ENCODE results near the gene MSMO1. TPM values are rescaled to one million over a fixed set of nuclear protein-coding genes. Genes with fewer than 3 reads are reported as not detected.
A peak's percentile ranks its signal among the peaks of the same experiment; 100 is the strongest.
"Not testable (repeated sequence)": the region's sequence is repeated elsewhere in the genome, so short reads cannot be mapped to it uniquely, and the experiment has no call there.

Gene MSMO1
- total and polyA plus RNA-seq, 2 donors (not counting 3 experiments of a cell fraction or from before 2014, with no cell fraction given) = 74.3 to 109 TPM

GRCh38 chr4:165336743-165337142 is 9.3 kb downstream of the MSMO1 start:
- peaks cover 61% of the 10 kb centered on the region for H3K79me2 ChIP-seq (ENCODE audit: control insufficient read depth, insufficient read depth, low read length)
- H3K27me3 ChIP-seq (ENCODE audit: control insufficient read depth in 2 of 2, insufficient read depth in 2 of 2, low read length in 2 of 2) = no peaks in the 10 kb centered on the region
- H2AFZ ChIP-seq (ENCODE audit: low read depth, low read length) = no peak overlapping the region
- ChIA-PET POLR2A (no interaction called here), CTCF (interaction anchor here (8.8 kb wide), 1 partner anchor 206 kb away, joined by 50 read pairs; no protein-coding TSS in a partner anchor)
- H3K9me1 ChIP-seq (replicated peaks; ENCODE audit: control insufficient read depth, extremely low read depth, insufficient read depth, low read length) = no peaks in the 10 kb centered on the region
- BruUV-seq (replicated peaks) = no TSS peak
- intact Hi-C loops (cut with micrococcal nuclease) = no loop called here
- H4K20me1 ChIP-seq (replicated peaks; ENCODE audit: control insufficient read depth, extremely low read depth, insufficient read depth, low read length) = peaks cover 17% of the 10 kb centered on the region
- FAIRE-seq (no peak), DNase-seq (ENCODE audit: low read depth, low spot score) (no peak)
- no peak overlapping the region for H3K4me2 ChIP-seq (ENCODE audit: insufficient read depth, low read length)
- dilution Hi-C loops (cut with MboI; ENCODE audit: extremely low pct_ligation_motif_present, low sequenced_read_pairs) = no loop called here
- H3K4me1 ChIP-seq (ENCODE audit: control insufficient read depth, extremely low read depth, insufficient read depth, low read length) = peaks cover 13% of the 10 kb centered on the region
- no peaks in the 10 kb centered on the region for H3K9me3 ChIP-seq (replicated peaks; ENCODE audit: control insufficient read depth, insufficient read depth, low read length)
- TF ChIP-seq POLR2AphosphoS5 (IDR thresholded peaks at IDR 0.05; ENCODE audit: insufficient read depth, low read depth, low read length) (no peak), FOS (IDR thresholded peaks at IDR 0.05; ENCODE audit: borderline replicate concordance, insufficient read depth, low read length) (no peak), MYC (IDR thresholded peaks at IDR 0.05; ENCODE audit: low read depth, low read length) (no peak), GATA2 (IDR thresholded peaks at IDR 0.05; ENCODE audit: insufficient read depth, insufficient read length, low read depth, low read length) (no peak), EZH2 (IDR thresholded peaks at IDR 0.05; ENCODE audit: borderline replicate concordance, low read depth, low read length, severe bottlenecking) (no peak), POLR2A (IDR thresholded peaks at IDR 0.05; ENCODE audit: low read depth, low read length) (no peak), JUN (IDR thresholded peaks at IDR 0.05; ENCODE audit: borderline replicate concordance, insufficient read depth, insufficient read length, low read depth) (no peak)
- TF ChIP-seq, protein P1, sequence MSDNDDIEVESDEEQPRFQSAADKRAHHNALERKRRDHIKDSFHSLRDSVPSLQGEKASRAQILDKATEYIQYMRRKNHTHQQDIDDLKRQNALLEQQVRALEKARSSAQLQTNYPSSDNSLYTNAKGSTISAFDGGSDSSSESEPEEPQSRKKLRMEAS (IDR thresholded peaks at IDR 0.05; ENCODE audit: insufficient read depth, insufficient read length) = no peak
- TF ChIP-seq, protein P2, sequence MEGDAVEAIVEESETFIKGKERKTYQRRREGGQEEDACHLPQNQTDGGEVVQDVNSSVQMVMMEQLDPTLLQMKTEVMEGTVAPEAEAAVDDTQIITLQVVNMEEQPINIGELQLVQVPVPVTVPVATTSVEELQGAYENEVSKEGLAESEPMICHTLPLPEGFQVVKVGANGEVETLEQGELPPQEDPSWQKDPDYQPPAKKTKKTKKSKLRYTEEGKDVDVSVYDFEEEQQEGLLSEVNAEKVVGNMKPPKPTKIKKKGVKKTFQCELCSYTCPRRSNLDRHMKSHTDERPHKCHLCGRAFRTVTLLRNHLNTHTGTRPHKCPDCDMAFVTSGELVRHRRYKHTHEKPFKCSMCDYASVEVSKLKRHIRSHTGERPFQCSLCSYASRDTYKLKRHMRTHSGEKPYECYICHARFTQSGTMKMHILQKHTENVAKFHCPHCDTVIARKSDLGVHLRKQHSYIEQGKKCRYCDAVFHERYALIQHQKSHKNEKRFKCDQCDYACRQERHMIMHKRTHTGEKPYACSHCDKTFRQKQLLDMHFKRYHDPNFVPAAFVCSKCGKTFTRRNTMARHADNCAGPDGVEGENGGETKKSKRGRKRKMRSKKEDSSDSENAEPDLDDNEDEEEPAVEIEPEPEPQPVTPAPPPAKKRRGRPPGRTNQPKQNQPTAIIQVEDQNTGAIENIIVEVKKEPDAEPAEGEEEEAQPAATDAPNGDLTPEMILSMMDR (IDR thresholded peaks at IDR 0.05; ENCODE audit: extremely low read depth in 1 of 2, insufficient read depth in 1 of 2, low read depth in 1 of 2, low read length in 2 of 2) = no peak
- peaks cover 2 to 41% of the 10 kb centered on the region in 2 experiments for H3K36me3 ChIP-seq (ENCODE audit: control insufficient read depth in 2 of 2, extremely low read depth in 1 of 2, insufficient read depth in 2 of 2, low read length in 2 of 2)
- no peak overlapping the region for H3K27ac ChIP-seq (ENCODE audit: insufficient read depth, low read depth, low read length)
- H3K9ac ChIP-seq (replicated peaks; ENCODE audit: extremely low read depth, insufficient read depth, low read length) = no peak overlapping the region
- no peak overlapping the region for H3K4me3 ChIP-seq (replicated peaks in 1 of 3; ENCODE audit: insufficient read depth in 1 of 3, low read depth in 1 of 3, low read length in 3 of 3)

DNA sequence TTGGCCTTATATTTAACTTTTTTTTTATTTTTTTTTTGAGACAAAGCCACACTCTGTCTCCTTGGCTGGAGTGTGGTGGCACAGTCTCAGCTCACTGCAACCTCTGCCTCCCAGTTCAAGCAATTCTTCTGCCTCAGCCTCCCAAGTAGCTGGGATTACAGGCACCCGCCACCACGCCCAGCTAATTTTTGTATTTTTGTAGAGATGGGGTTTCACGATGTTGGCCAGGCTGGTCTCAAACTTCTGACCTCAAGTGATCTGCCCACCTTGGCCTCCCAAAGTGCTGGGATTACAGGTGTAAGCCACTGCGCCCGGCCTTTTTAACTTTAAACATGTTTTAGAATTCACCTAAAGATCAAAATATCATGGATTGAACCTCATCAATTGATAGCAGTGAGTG is 14.9 kb downstream of the MSMO1 start:
- ChIA-PET CTCF (interaction anchor here (1.2 to 12.4 kb wide), 7 partner anchors 9 to 229 kb away, joined by 3 to 347 read pairs (median 10); partner anchors contain the start of gene TMEM192), POLR2A (interaction anchor here (0.7 kb wide), 3 partner anchors 22 to 810 kb away, joined by 3 to 6 read pairs (median 3); no protein-coding TSS in a partner anchor)
- H4K20me1 ChIP-seq (replicated peaks; ENCODE audit: control insufficient read depth, extremely low read depth, insufficient read depth, low read length); FAIRE-seq; H3K9me3 ChIP-seq (replicated peaks; ENCODE audit: control insufficient read depth, insufficient read depth, low read length); intact Hi-C loops (cut with micrococcal nuclease); H3K4me2 ChIP-seq (ENCODE audit: insufficient read depth, low read length); H3K4me1 ChIP-seq (ENCODE audit: control insufficient read depth, extremely low read depth, insufficient read depth, low read length); H3K79me2 ChIP-seq (ENCODE audit: control insufficient read depth, insufficient read depth, low read length); H3K27me3 ChIP-seq (ENCODE audit: control insufficient read depth in 2 of 2, insufficient read depth in 2 of 2, low read length in 2 of 2); H3K9ac ChIP-seq (replicated peaks; ENCODE audit: extremely low read depth, insufficient read depth, low read length); DNase-seq (ENCODE audit: low read depth, low spot score); dilution Hi-C loops (cut with MboI; ENCODE audit: extremely low pct_ligation_motif_present, low sequenced_read_pairs); H3K4me3 ChIP-seq (replicated peaks in 1 of 3; ENCODE audit: insufficient read depth in 1 of 3, low read depth in 1 of 3, low read length in 3 of 3); H2AFZ ChIP-seq (ENCODE audit: low read depth, low read length); H3K9me1 ChIP-seq (replicated peaks; ENCODE audit: control insufficient read depth, extremely low read depth, insufficient read depth, low read length); H3K27ac ChIP-seq (ENCODE audit: insufficient read depth, low read depth, low read length): not testable (repeated sequence)
- TSS peak; percentile 43 for BruUV-seq (replicated peaks)
- H3K36me3 ChIP-seq (ENCODE audit: control insufficient read depth in 2 of 2, extremely low read depth in 1 of 2, insufficient read depth in 2 of 2, low read length in 2 of 2) = peaks cover 2 to 31% of the 10 kb centered on the region in 2 experiments

All from endothelial cell of umbilical vein (primary cell).